Spleen (tissue), 11 donors: ENCODE results near the gene STAC2. TPM values are rescaled to one million over a fixed set of nuclear protein-coding genes. Genes with fewer than 3 reads are reported as not detected.

Source experiments
- DNase-seq: peaks from one replicate; pipeline ENCODE4 v3.0.0-alpha.2; 2020
- H3K27ac ChIP-seq, 8 donors: fragments of 200-600 bp; sonication (generic) in 7 of 8; 1 replicate in 4 of 8; 2 replicates in 4 of 8; pipeline versions ENCODE4 v1.5.0 to v1.8.0; 2016 to 2021; ENCODE audit warnings: inconsistent platforms in 4 of 8, mild to moderate bottlenecking in 4 of 8, moderate library complexity in 1 of 8
- H3K27me3 ChIP-seq, 7 donors: fragments of 200-600 bp; sonication (generic) in 6 of 7; replicated peaks in 1 of 7; 1 replicate in 4 of 7; 2 replicates in 3 of 7; pipeline versions ENCODE4 v1.5.0 to v1.8.0; 2016 to 2021; ENCODE audit warnings: inconsistent platforms in 3 of 7, mild to moderate bottlenecking in 1 of 7
- H3K36me3 ChIP-seq, 6 donors: fragments of 200-600 bp; sonication (generic) in 5 of 6; 1 replicate in 4 of 6; 2 replicates in 2 of 6; pipeline versions ENCODE4 v1.5.0 to v1.8.0; 2016 to 2021; ENCODE audit warnings: inconsistent platforms in 2 of 6
- H3K4me1 ChIP-seq, 6 donors: fragments of 200-600 bp; sonication (generic) in 5 of 6; 1 replicate in 3 of 6; 2 replicates in 3 of 6; pipeline versions ENCODE4 v1.5.0 to v1.8.0; 2016 to 2021; ENCODE audit warnings: inconsistent platforms in 3 of 6
- H3K4me3 ChIP-seq, 8 donors: fragments of 200-600 bp; sonication (generic) in 7 of 8; 1 replicate in 4 of 8; 2 replicates in 4 of 8; pipeline versions ENCODE4 v1.5.0 to v1.8.0; 2016 to 2021; ENCODE audit warnings: inconsistent platforms in 4 of 8, mild to moderate bottlenecking in 4 of 8, moderate library complexity in 2 of 8
- H3K9me3 ChIP-seq, 8 donors: fragments of 200-600 bp; sonication (generic) in 7 of 8; 1 replicate in 4 of 8; 2 replicates in 4 of 8; pipeline versions ENCODE4 v1.5.0 to v1.8.0; 2016 to 2021; ENCODE audit warnings: inconsistent platforms in 4 of 8
- CTCF ChIP-seq, 11 experiments: fragments of 200-600 bp in 7 of 11; fragments of 450-650 bp in 4 of 11; sonication (generic) in 4 of 11; IDR thresholded peaks in 8 of 11; conservative IDR thresholded peaks in 3 of 11; 1 replicate in 7 of 11; 2 replicates in 4 of 11; pipeline versions ENCODE4 v1.4.0 to v1.8.0; 2016 to 2021; ENCODE audit warnings: antibody characterized with exemption in 11 of 11, inconsistent platforms in 4 of 11, mild to moderate bottlenecking in 1 of 11
- POLR2A ChIP-seq, 3 donors: fragments of 450-650 bp; IDR thresholded peaks; one replicate each; pipeline ENCODE4 v1.5.1; 2017; ENCODE audit warnings: antibody characterized with exemption in 3 of 3, mild to moderate bottlenecking in 1 of 3
- POLR2AphosphoS5 ChIP-seq, 3 donors: sonication (generic); formaldehyde crosslinking; IDR thresholded peaks; one replicate each; pipeline ENCODE4 v1.5.1; 2017; ENCODE audit warnings: antibody characterized with exemption in 3 of 3
- WGBS, 5 donors: extraction: QIAGEN DNeasy Blood & Tissue Kit in 3 of 5; methylation state at CpG; one replicate each; pipeline versions ENCODE4 v1.1.5 to v1.1.7; 2013 to 2018; 5-methylcytosine and 5-hydroxymethylcytosine counted together
- intact Hi-C: fragments of 100-400 bp; cut with DNase I; formaldehyde crosslinking; loops from one replicate; pipeline ENCODE4 v1.15.0; 2023; ENCODE audit warnings: low total_unique reads
- polyA plus RNA-seq, 3 donors: library from polyadenylated mRNA; stranded (reverse); fragments of 200-250 nt; gene quantifications; one replicate each; pipeline ENCODE4 v1.2.1, GENCODE V29; 2013
- total RNA-seq, 7 donors: library from RNA; depleted of rRNA in 3 of 7; stranded (reverse); fragments of >200 nt in 3 of 7; fragmentation: NEBNext Ultra II Directional in 4 of 7; extraction: Animal tissue kit (Norgen Biotek cat#: 25700) in 4 of 7; gene quantifications; one replicate each; pipeline versions ENCODE4 v1.1.0 to v1.2.1, GENCODE V29; 2016 to 2021
- donor health status: healthy with polysubstance abuse.
- donor health status: DM: no; HTN: no; CAD: no; lungs with moderate emphysema.
- donor health status: DM: no; HTN: no; CAD: no.
- donor health status: Bipolar disorder and iron deficiency.
- donor health status: healthy.
- donor health status: DM: no; HTN: no; CAD: no.
- donor health status: DM: yes; HTN: yes; CAD: no.

Gene STAC2
- total and polyA plus RNA-seq, 10 donors = 0.06 to 0.56 (median 0.27) TPM; not detected in 7

- H3K4me3 ChIP-seq = no peak overlapping the region
- no peaks in the 10 kb centered on the region for H3K9me3 ChIP-seq
- H3K4me1 ChIP-seq = peaks cover 6 to 17% (median 13%) of the 10 kb centered on the region in 6 donors
- peaks cover 0 to 7% (median 0%) of the 10 kb centered on the region in 6 donors for H3K36me3 ChIP-seq
- no peak overlapping the region for H3K27ac ChIP-seq
- intact Hi-C loops = no loop called here
- TF ChIP-seq CTCF (IDR thresholded peaks at IDR 0.05 in 8 of 11, conservative IDR thresholded peaks at IDR 0.05 in 3 of 11) (no peak), POLR2A (IDR thresholded peaks at IDR 0.05) (no peak), POLR2AphosphoS5 (IDR thresholded peaks at IDR 0.05) (no peak)
- DNase-seq = peak; percentile 21
- WGBS, 5 donors = 43 to 64% (median 63%) methylated on average over 3 of the region's 3 CpGs
- peaks cover 0 to 24% (median 0%) of the 10 kb centered on the region in 7 donors for H3K27me3 ChIP-seq
These were observed 20.5 kb upstream of the STAC2 start for GRCh38 chr17:39246274-39246673.

GRCh38 chr17:39244600-39245570 lies 19.1 kb upstream of the STAC2 start:
- Histone ChIP-seq H3K4me3 (no peak overlapping the region), H3K36me3 (no peaks in the 10 kb centered on the region), H3K27me3 (peaks cover 0 to 25% (median 0%) of the 10 kb centered on the region in 7 donors), H3K9me3 (no peaks in the 10 kb centered on the region), H3K27ac (no peak overlapping the region), H3K4me1 (peaks cover 6 to 18% (median 14%) of the 10 kb centered on the region in 6 donors)
- intact Hi-C loops = no loop called here
- WGBS, 5 donors = 37 to 52% (median 45%) methylated on average over 5 to 6 of the region's 6 CpGs
- DNase-seq = peak; percentile 94
- TF ChIP-seq CTCF (IDR thresholded peaks at IDR 0.05 in 8 of 11, conservative IDR thresholded peaks at IDR 0.05 in 3 of 11) (peak; percentile 81 to 96 (median 91)), POLR2AphosphoS5 (IDR thresholded peaks at IDR 0.05) (peak in 2 of 3 donors; percentile 7 to 58), POLR2A (IDR thresholded peaks at IDR 0.05) (no peak)

GRCh38 chr17:39244016-39244599 lies 18.4 kb upstream of the STAC2 start:
- peak; percentile 8 to 42 (median 19) for TF ChIP-seq POLR2AphosphoS5 (IDR thresholded peaks at IDR 0.05)
- TF ChIP-seq POLR2A (IDR thresholded peaks at IDR 0.05) = no peak
- peak overlapping the region in 1 of 8 donors; percentile 7 for H3K4me3 ChIP-seq
- intact Hi-C loops = no loop called here
- H3K36me3 ChIP-seq = no peaks in the 10 kb centered on the region
- H3K9me3 ChIP-seq = no peaks in the 10 kb centered on the region
- DNase-seq = peak; percentile 78
- H3K4me1 ChIP-seq = peaks cover 6 to 26% (median 22%) of the 10 kb centered on the region in 6 donors
- H3K27ac ChIP-seq = no peak overlapping the region
- WGBS, 5 donors = 23 to 30% (median 27%) methylated on average over 11 of the region's 11 CpGs
- peaks cover 0 to 31% (median 0%) of the 10 kb centered on the region in 7 donors for H3K27me3 ChIP-seq

- Histone ChIP-seq H3K4me1 (peaks cover 6 to 35% (median 31%) of the 10 kb centered on the region in 6 donors), H3K4me3 (no peak overlapping the region), H3K9me3 (no peaks in the 10 kb centered on the region), H3K36me3 (no peaks in the 10 kb centered on the region), H3K27me3 (peaks cover 0 to 40% (median 0%) of the 10 kb centered on the region in 7 donors), H3K27ac (no peak overlapping the region)
- WGBS, 5 donors = 78 to 85% (median 80%) methylated on average over 8 of the region's 8 CpGs
- TF ChIP-seq CTCF (IDR thresholded peaks at IDR 0.05 in 8 of 11, conservative IDR thresholded peaks at IDR 0.05 in 3 of 11) (no peak), POLR2A (IDR thresholded peaks at IDR 0.05) (no peak), POLR2AphosphoS5 (IDR thresholded peaks at IDR 0.05) (no peak)
- DNase-seq = peak; percentile 54
- intact Hi-C loops = no loop called here
These were observed 17.4 kb upstream of the STAC2 start for GRCh38 chr17:39243155-39243554.
